HUDEP-2 (cell line): Measurements from ENCODE around the gene ZNF784.
A peak's percentile ranks its signal among the peaks of the same experiment; 100 is the strongest.

ENCODE experiments used
- DNase-seq, 76 experiments: peaks; one replicate each; lab custom pipeline; 2025; ENCODE audit not compliant: unreplicated experiment in 76 of 76; lab: John Stamatoyannopoulos, UW

The ZNF784 gene

DNA sequence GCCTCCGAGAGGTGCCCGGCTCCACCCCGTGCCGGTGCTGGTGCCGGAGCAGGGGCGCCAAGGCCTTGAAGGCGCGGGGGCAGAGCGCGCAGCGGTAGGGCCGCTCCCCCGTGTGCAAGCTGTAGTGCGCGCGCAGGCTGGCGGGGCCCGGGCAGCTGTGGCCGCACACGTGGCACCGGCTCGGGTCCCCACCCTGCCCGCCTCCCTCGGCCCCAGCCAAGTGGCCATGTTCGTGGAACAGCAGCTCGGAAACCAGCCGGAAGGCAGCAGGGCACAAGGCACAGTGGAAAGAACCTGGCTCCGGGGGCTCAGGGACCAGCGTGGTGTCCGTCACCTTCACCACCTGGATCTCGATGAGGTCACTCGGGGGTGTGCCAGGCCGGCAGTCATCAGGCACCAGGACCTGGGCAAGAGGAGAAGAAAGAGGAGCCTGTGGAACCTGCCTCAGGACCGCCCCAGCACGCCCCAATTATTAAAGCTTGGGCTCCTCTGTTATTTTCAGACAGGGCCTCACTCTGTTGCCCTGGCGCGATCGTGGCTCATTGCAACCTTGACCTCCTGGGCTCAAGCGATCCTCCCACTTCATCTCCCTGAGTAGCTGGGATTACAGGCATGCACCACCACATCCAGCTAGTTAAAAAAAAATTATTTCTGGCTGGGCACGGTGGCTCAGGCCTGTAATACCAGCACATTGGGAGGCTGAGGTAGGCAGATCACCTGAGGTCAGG is 2.0 kb downstream of the ZNF784 start:
- DNase-seq, result no peak

DNA sequence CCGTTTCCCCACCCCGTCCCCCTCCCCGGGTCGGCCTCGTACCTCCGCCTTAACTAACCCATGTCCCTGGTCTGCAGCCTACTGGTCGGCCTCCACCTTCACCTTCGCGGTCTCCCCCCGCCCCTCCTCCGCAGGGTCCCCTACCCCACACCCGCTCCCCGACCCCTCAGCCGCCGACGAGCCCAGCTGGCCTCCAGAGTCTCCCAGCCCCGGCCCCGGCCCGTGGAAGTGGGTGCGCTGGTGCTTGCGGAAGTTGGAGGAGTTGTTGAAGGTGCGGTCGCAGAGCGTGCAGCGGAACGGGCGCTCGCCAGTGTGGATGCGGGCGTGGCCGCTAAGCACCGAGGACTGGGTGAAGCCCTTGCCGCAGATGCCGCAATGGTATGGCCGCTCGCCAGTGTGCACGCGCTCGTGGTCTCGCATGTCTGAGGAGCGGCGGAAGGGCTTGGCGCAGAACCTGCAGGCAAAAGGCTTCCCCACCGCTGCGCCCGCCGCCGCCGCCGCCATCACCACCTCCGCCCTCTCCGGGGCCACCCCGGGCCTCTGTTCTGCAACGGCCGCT is 2.6 kb downstream of the ZNF784 start:
- DNase-seq, result no peak

DNA sequence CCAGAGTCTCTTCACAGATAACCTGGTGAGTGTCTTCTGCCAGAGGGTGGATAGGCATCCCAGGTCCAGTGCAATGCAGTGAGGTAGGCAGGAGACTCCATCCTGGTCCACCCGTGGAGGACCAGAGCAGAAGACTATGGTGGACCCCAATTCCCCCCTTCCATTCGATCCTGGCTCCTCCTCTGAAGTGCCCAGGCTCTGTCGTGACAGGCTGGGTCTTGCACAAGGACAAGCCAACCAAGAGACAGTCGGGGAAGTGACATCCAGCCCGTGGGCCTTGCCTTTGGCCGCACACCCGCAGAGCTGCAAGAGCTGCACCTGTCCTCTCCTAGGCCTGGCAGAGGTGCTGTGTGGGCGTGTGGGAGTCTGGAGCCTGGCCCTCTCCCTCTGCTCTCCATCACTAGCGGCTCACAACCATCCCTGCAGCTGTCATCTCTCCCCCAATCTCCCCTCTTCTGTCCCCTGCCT is 3.1 kb downstream of the ZNF784 start:
- peak in 1 of 76 experiments; percentile 1 for DNase-seq

DNA sequence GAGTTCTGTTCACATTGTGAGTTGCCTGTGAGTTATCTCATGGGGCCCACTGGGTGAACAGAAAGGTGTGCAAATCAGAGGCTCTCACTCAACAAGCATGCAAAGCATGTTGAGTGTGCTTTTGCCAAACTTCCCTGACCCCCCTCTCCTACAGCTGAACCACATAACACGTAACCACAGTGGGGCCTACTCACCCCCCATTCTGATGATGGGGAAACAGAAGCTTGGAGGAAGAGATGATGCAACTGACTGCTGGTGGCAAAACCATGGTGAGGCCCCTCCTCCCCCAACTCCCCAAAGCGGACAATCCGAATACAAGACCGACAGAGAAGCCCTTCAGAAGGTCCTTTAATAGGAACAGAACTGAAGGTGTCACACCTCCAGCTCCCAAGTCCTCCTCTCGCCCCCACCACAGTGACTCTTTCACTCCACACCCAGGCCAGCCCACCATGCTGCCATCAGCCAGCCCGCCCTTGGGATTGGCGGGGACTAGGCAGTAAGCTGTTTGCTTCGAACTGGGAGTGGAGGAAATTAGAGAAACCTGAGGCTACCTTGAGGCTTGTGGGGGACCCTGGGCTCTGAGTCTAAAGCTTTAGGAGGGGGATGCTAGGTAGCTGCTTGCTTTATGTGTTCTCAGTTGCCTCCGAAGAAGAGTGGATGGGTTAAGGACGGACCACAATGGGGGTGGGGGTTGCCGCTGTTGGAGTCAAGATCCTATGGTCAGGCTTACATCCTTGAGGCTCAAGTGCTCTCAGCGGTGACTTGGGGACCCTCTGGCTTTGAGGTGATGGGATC is 3.8 kb downstream of the ZNF784 start:
- no peak for DNase-seq

GRCh38 chr19:55619286-55619685 is 5.1 kb downstream of the ZNF784 start:
- DNase-seq, result no peak

DNA sequence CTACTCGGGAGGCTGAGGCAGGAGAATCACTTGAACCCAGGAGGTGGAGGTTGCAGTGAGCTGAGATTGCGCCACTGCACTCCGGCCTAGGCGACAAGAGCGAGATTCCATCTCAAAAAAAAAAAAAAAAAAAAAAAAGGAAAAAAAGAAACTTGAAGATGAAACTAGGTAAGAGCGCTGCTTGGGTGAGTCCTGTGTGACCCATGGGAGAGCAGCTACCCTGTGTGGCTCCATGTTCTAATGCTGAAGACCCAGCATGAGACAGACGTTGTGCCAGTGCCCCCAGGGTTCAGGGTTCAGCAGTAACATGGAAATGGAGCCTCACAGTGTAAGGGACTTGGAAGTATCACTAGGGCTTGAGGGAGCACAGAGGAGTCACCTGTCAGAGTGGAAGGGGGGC is 5.9 kb downstream of the ZNF784 start:
- DNase-seq, result no peak

DNA sequence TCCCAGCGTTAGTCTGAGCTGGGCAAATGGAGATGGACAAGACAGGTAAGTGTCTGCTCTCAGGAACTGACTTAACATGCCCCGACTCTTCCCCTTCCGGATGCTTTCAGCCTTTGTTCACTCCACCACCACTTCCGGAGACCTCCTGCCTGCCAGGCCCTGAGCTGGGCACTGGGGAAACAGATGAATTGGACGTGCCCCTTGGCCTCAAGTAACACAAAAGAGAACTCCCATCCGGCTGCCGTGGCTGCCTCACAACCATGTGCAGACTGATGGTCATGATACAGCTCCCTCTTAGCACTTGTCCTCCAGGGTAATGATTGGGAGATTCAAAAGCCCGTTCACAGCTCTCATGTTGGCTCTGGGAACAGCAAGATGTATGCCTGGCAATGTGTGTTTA is 6.9 kb downstream of the ZNF784 start:
- DNase-seq, result no peak

DNA sequence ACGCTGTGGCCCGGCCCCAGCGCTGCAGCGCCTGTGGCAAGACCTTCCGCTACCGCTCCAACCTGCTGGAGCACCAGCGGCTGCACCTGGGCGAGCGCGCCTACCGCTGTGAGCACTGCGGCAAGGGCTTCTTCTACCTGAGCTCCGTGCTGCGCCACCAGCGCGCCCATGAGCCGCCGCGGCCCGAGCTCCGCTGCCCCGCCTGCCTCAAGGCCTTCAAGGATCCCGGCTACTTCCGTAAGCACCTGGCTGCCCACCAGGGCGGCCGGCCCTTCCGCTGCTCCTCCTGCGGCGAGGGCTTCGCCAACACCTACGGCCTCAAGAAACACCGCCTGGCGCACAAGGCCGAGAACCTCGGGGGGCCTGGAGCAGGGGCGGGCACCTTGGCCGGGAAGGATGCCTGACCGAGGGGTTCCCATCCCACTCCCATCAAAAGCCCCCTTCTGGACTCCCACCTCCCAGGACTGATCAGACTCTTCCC is 7.9 kb downstream of the ZNF784 start:
- no peak for DNase-seq

DNA sequence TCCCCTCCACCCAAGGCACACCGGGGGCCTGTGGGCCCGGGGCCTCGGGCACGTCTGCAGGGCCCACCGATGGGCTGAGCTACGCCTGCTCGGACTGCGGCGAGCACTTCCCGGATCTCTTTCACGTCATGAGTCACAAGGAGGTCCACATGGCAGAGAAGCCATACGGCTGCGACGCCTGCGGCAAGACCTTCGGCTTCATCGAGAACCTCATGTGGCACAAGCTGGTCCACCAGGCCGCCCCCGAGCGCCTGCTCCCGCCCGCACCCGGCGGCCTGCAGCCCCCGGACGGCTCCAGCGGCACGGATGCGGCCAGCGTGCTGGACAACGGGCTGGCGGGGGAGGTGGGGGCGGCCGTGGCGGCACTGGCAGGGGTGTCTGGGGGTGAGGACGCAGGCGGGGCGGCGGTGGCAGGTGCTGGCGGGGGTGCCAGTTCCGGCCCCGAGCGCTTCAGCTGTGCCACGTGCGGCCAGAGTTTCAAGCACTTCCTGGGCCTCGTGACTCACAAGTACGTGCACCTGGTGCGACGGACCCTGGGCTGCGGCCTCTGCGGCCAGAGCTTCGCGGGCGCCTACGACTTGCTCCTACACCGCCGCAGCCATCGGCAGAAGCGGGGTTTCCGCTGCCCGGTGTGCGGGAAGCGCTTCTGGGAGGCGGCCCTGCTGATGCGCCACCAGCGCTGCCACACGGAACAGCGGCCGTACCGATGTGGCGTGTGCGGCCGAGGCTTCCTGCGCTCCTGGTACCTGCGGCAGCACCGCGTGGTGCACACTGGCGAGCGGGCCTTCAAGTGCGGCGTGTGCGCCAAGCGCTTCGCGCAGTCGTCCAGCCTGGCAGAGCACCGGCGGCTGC is 8.6 kb downstream of the ZNF784 start:
- DNase-seq, result no peak

- no peak for DNase-seq
These were observed 9.4 kb downstream of the ZNF784 start for GRCh38 chr19:55614711-55615542.

- no peak for DNase-seq
These were observed 10.2 kb downstream of the ZNF784 start for GRCh38 chr19:55613930-55614710.

- DNase-seq, result no peak
These were observed 11.0 kb downstream of the ZNF784 start for GRCh38 chr19:55613396-55613795.

- DNase-seq, result no peak
These were observed 12.3 kb downstream of the ZNF784 start for GRCh38 chr19:55611983-55612645.

GRCh38 chr19:55611300-55611982 is 12.9 kb downstream of the ZNF784 start:
- no peak for DNase-seq

GRCh38 chr19:55609326-55609725 is 15.0 kb downstream of the ZNF784 start:
- no peak for DNase-seq

- DNase-seq, result no peak
These were observed 17.5 kb downstream of the ZNF784 start for GRCh38 chr19:55606817-55607216.

- DNase-seq, result no peak
These were observed 17.9 kb downstream of the ZNF784 start for GRCh38 chr19:55606471-55606787.
